Breast epithelium (tissue), 3 donors: Measurements from ENCODE around the gene SELENOM.
"Not testable (repeated sequence)": the region's sequence is repeated elsewhere in the genome, so short reads cannot be mapped to it uniquely, and the experiment has no call there.

ENCODE experiments used
- POLR2A ChIP-seq: fragments of 450-650 bp; IDR thresholded peaks from one replicate; pipeline ENCODE4 v1.6.1; 2016; ENCODE audit warnings: antibody characterized with exemption, mild to moderate bottlenecking, moderate library complexity
- POLR2AphosphoS5 ChIP-seq, 3 donors: sonication (generic); formaldehyde crosslinking; IDR thresholded peaks; one replicate each; pipeline ENCODE4 v1.6.1; 2017; ENCODE audit warnings: antibody characterized with exemption in 3 of 3
- TF ChIP-seq, protein P1 (sequence below), 3 donors: fragments of 450-650 bp; IDR thresholded peaks; one replicate each; pipeline ENCODE4 v1.5.1; 2016 to 2017; ENCODE audit warnings: antibody characterized with exemption in 3 of 3, mild to moderate bottlenecking in 3 of 3, moderate library complexity in 3 of 3

DNA sequence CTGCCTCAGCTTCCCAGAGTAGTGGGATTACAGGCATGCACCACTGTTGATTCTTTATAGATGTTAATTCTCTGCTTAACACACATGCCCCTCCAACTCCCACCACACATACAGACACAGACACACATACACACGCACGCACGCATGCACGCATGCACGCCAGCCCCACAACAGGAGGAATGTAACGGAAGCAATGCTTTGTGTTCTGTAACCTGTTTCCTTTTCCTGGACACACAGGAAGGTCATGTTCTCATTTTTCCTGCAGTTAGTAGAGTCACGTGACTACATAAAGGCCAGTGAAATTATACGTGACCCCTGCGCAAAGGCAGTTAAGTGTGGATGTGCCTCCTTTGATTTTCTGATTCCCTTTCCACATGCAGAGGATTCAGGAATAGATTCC, 34.2 kb downstream of the SELENOM start:
- TF ChIP-seq, protein P1, sequence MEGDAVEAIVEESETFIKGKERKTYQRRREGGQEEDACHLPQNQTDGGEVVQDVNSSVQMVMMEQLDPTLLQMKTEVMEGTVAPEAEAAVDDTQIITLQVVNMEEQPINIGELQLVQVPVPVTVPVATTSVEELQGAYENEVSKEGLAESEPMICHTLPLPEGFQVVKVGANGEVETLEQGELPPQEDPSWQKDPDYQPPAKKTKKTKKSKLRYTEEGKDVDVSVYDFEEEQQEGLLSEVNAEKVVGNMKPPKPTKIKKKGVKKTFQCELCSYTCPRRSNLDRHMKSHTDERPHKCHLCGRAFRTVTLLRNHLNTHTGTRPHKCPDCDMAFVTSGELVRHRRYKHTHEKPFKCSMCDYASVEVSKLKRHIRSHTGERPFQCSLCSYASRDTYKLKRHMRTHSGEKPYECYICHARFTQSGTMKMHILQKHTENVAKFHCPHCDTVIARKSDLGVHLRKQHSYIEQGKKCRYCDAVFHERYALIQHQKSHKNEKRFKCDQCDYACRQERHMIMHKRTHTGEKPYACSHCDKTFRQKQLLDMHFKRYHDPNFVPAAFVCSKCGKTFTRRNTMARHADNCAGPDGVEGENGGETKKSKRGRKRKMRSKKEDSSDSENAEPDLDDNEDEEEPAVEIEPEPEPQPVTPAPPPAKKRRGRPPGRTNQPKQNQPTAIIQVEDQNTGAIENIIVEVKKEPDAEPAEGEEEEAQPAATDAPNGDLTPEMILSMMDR (IDR thresholded peaks at IDR 0.05): not testable (repeated sequence)
- TF ChIP-seq POLR2A; POLR2AphosphoS5 (IDR thresholded peaks at IDR 0.05): not testable (repeated sequence)
